CD4-positive, alpha-beta T cell (primary cell): ENCODE results near the gene ACSF2. TPM values are rescaled to one million over a fixed set of nuclear protein-coding genes. Genes with fewer than 3 reads are reported as not detected.

Experiments used
- ATAC-seq: fragments of 200-7000 bp; cut with Tn5 transposase; one replicate; pipeline ENCODE4 v1.10.0; 2022; ENCODE audit warnings: mild to moderate bottlenecking; ENCODE audit not compliant: poor library complexity
- CTCF ChIA-PET: fragments of 350-600 bp; sonication (Branson Sonifier 250); formaldehyde crosslinking; loops from one replicate; lab custom pipeline; 2021; ENCODE audit warnings: antibody characterized with exemption, inconsistent platforms; lab: Charles Lee
- POLR2A ChIA-PET: fragments of 350-600 bp; sonication (Branson Sonifier 250); formaldehyde crosslinking; loops from one replicate; lab custom pipeline; 2021; ENCODE audit warnings: antibody characterized with exemption, inconsistent platforms; lab: Charles Lee
- DNase-seq, 14 experiments: peaks; one replicate each; pipeline ENCODE4 v3.0.0-alpha.2; 2013 to 2020; ENCODE audit warnings: mixed read lengths in 2 of 14
- H3K27ac ChIP-seq, 2 donors: one replicate each; pipeline versions ENCODE4 v1.5.1 to v1.7.0; 2013; ENCODE audit warnings: low read length in 2 of 2, low read depth in 1 of 2, mild to moderate bottlenecking in 1 of 2
- H3K27me3 ChIP-seq, 2 experiments: 1 replicate in 1 of 2; 2 replicates in 1 of 2; pipeline versions ENCODE4 v1.6.1 to v1.7.0; 2013; ENCODE audit warnings: low read length in 2 of 2, control low read depth in 1 of 2, mild to moderate bottlenecking in 1 of 2, moderate library complexity in 1 of 2; ENCODE audit not compliant: insufficient read depth in 2 of 2, control insufficient read depth in 1 of 2
- H3K36me3 ChIP-seq: one replicate; pipeline ENCODE4 v1.6.1; 2013; ENCODE audit warnings: low read length, control low read depth; ENCODE audit not compliant: insufficient read depth
- H3K4me1 ChIP-seq: one replicate; pipeline ENCODE4 v1.6.1; 2013; ENCODE audit warnings: low read length, control low read depth; ENCODE audit not compliant: insufficient read depth
- H3K4me3 ChIP-seq: one replicate; pipeline ENCODE4 v1.5.1; 2013; ENCODE audit warnings: mild to moderate bottlenecking, low read length, moderate library complexity
- H3K9me3 ChIP-seq, 2 experiments: 1 replicate in 1 of 2; 2 replicates in 1 of 2; pipeline versions ENCODE4 v1.6.1 to v1.7.0; 2013; ENCODE audit warnings: low read length in 2 of 2, mild to moderate bottlenecking in 2 of 2, control low read depth in 1 of 2, moderate library complexity in 1 of 2; ENCODE audit not compliant: control insufficient read depth in 1 of 2, insufficient read depth in 1 of 2
- H3K27ac Mint-ChIP-seq: one replicate; pipeline ENCODE4 v1.8.0; 2020; ENCODE audit warnings: mixed read lengths
- H3K27me3 Mint-ChIP-seq: one replicate; pipeline ENCODE4 v1.8.0; 2021; ENCODE audit warnings: mixed read lengths
- H3K36me3 Mint-ChIP-seq: one replicate; pipeline ENCODE4 v1.8.0; 2021; ENCODE audit warnings: low read depth, mixed read lengths
- H3K4me1 Mint-ChIP-seq: one replicate; pipeline ENCODE4 v1.8.0; 2021; ENCODE audit warnings: low read depth, mixed read lengths
- H3K4me3 Mint-ChIP-seq: one replicate; pipeline ENCODE4 v1.8.0; 2020; ENCODE audit warnings: mild to moderate bottlenecking, mixed read lengths
- H3K9me3 Mint-ChIP-seq: one replicate; pipeline ENCODE4 v1.8.0; 2020; ENCODE audit warnings: mixed read lengths
- intact Hi-C, 2 experiments: fragments of 100-400 bp; cut with DNase I in 1 of 2; cut with micrococcal nuclease in 1 of 2; formaldehyde crosslinking; loops; one replicate each; pipeline versions ENCODE4 v1.15.1 to v1.9.0; 2023 to 2025; cut with DNase I, micrococcal nuclease
- total RNA-seq, 174 experiments: library from RNA in 2 of 174; stranded (reverse) in 2 of 174; gene quantifications; one replicate each; pipeline ENCODE4 v1.2.3 and lab custom pipeline; 2021 to 2026
- TF ChIP-seq, protein P1 (sequence below): fragments of 200-600 bp; IDR thresholded peaks from one replicate; pipeline ENCODE4 v1.8.0; 2022; ENCODE audit warnings: antibody characterized with exemption, mild to moderate bottlenecking

The ACSF2 gene
- total RNA-seq, 2 experiments from 2014 or later, result 11.9 to 13.9 TPM

DNA sequence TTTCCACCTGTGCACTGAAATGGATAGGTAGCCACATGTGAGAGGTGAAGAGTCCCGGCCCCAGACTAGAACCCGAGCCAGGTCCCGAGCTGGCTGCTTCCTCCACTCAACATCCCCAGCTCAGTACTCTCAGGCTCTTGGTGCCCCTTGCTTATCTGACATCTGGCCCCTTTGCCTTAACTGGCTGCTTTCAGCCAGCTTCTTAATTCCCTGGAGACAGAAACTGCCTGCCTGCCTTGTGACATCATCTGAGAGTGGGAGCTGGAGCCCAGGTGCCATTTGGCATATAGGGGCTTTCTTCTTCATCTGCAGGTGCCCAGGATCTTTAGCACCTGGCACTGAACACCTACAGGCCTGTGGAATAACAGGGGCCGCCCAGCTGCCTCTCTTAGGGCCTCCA is 33.7 kb downstream of the ACSF2 start:
- Mint-ChIP-seq H3K36me3 (no peaks in the 10 kb centered on the region), H3K4me1 (no peaks in the 10 kb centered on the region), H3K27me3 (no peaks in the 10 kb centered on the region), H3K4me3 (no peak overlapping the region), H3K9me3 (no peaks in the 10 kb centered on the region), H3K27ac (no peak overlapping the region)
- H3K27ac ChIP-seq, result no peak overlapping the region
- H3K27me3 ChIP-seq, result no peaks in the 10 kb centered on the region
- TF ChIP-seq, protein P1, sequence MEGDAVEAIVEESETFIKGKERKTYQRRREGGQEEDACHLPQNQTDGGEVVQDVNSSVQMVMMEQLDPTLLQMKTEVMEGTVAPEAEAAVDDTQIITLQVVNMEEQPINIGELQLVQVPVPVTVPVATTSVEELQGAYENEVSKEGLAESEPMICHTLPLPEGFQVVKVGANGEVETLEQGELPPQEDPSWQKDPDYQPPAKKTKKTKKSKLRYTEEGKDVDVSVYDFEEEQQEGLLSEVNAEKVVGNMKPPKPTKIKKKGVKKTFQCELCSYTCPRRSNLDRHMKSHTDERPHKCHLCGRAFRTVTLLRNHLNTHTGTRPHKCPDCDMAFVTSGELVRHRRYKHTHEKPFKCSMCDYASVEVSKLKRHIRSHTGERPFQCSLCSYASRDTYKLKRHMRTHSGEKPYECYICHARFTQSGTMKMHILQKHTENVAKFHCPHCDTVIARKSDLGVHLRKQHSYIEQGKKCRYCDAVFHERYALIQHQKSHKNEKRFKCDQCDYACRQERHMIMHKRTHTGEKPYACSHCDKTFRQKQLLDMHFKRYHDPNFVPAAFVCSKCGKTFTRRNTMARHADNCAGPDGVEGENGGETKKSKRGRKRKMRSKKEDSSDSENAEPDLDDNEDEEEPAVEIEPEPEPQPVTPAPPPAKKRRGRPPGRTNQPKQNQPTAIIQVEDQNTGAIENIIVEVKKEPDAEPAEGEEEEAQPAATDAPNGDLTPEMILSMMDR, result no peak
- DNase-seq (no peak), ATAC-seq (no peak)
- ChIA-PET CTCF (no interaction called here), POLR2A (no interaction called here)
- no peaks in the 10 kb centered on the region for H3K4me1 ChIP-seq
- no peaks in the 10 kb centered on the region for H3K9me3 ChIP-seq
- H3K4me3 ChIP-seq, result no peak overlapping the region
- H3K36me3 ChIP-seq, result no peaks in the 10 kb centered on the region
- intact Hi-C loops, result no loop called here

DNA sequence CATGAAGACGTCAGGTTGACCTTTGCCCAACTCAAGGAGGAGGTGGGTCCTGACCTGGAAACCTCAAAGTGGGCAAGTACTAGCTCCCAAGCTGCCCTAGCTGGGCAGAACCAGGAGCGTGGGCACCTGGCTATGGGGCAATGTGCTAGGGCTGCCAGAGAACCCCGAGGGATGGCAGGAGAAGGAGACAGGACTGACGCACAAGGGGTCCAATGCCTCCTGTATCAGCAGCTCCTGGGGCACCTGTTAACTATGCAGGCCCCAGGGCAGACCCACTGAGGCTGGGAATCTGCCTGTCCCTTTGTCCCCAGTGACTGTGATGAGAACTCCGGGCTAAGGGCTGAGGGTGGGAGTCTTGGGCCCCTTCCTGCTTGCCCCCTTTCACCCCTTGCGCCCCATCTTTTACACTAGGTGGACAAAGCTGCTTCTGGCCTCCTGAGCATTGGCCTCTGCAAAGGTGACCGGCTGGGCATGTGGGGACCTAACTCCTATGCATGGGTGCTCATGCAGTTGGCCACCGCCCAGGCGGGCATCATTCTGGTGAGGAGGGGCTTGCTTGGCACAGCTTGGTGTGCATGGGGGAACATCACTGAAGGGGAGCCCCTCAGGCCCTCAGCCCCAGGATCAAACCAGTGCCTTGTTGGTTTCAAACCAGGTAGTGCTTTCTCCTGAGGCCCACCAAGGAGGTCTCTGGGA is 35.0 kb downstream of the ACSF2 start:
- H3K27ac ChIP-seq, result no peak overlapping the region
- H3K4me3 ChIP-seq, result no peak overlapping the region
- ChIA-PET CTCF (no interaction called here), POLR2A (no interaction called here)
- Mint-ChIP-seq H3K9me3 (no peaks in the 10 kb centered on the region), H3K4me1 (no peaks in the 10 kb centered on the region), H3K4me3 (no peak overlapping the region), H3K36me3 (no peaks in the 10 kb centered on the region), H3K27ac (no peak overlapping the region), H3K27me3 (peaks cover 7% of the 10 kb centered on the region)
- ATAC-seq (no peak), DNase-seq (no peak)
- TF ChIP-seq, protein P1, result no peak
- no peaks in the 10 kb centered on the region for H3K27me3 ChIP-seq
- no peaks in the 10 kb centered on the region for H3K36me3 ChIP-seq
- intact Hi-C loops, result no loop called here
- H3K9me3 ChIP-seq, result no peaks in the 10 kb centered on the region
- H3K4me1 ChIP-seq, result no peaks in the 10 kb centered on the region

DNA sequence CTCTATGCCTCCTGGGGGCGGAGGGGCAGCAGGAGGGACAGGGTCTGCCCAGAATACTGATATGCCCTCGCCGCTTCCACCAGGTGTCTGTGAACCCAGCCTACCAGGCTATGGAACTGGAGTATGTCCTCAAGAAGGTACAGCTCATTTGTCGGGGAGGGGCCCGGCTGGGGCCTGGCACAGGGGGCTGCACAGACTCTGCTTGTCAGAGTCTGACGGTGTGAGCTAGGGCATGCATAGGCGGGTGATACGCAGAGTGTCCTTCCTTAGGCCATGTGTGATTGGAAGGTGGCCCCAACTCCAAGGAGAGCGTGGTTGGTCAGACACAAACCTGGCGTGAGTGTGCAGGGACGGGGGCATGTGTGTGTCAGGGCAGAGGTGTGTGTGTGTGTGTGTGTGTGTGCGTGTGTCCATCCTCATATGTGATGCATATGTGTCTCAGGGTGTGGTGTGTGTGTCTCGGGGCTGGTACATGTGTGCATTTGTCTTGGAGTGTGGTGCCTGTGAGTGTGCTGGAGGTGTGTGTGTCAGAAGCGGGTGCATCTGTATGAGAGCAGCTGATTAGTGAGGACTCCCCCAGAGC is 35.6 kb downstream of the ACSF2 start:
- H3K27me3 ChIP-seq, result no peaks in the 10 kb centered on the region
- CTCF ChIA-PET, result no interaction called here
- ATAC-seq (no peak), DNase-seq (no peak)
- H3K36me3 ChIP-seq, result no peaks in the 10 kb centered on the region
- no peaks in the 10 kb centered on the region for H3K36me3 Mint-ChIP-seq
- POLR2A ChIA-PET, result no interaction called here
- H3K27me3 Mint-ChIP-seq, result peaks cover 7% of the 10 kb centered on the region
- no peaks in the 10 kb centered on the region for H3K9me3 Mint-ChIP-seq
- no peak overlapping the region for H3K4me3 Mint-ChIP-seq
- intact Hi-C loops, result no loop called here
- H3K4me3 ChIP-seq, result no peak overlapping the region
- TF ChIP-seq, protein P1, result no peak
- no peak overlapping the region for H3K27ac ChIP-seq
- no peaks in the 10 kb centered on the region for H3K4me1 Mint-ChIP-seq
- H3K9me3 ChIP-seq, result no peaks in the 10 kb centered on the region
- H3K27ac Mint-ChIP-seq, result no peak overlapping the region
- H3K4me1 ChIP-seq, result peaks cover 5% of the 10 kb centered on the region
